ENCODE data around the gene SALL3. TPM values are rescaled to one million over a fixed set of nuclear protein-coding genes. Genes with fewer than 3 reads are reported as not detected.

Gene SALL3
- not detected in 5 replicates for total RNA-seq (2022; extraction: Qiagen RNA extraction; ENCODE audit: low read depth)

GRCh38 chr18:78979730-78980278 is at the start of gene SALL3:
TSS of gene SALL3 (plus strand) at chr18:78979818. CDS start at chr18:78980275, 457 bp downstream.

Other genes with a start within 250 kb of the SALL3 start
- 15.2 to 22.5 TPM (median 18.3 TPM) in 5 replicates for gene ATP9B, start 89.6 kb downstream of the SALL3 start, total RNA-seq (2022; extraction: Qiagen RNA extraction; ENCODE audit: low read depth)

Data from A549 treated with RU486 at 1 μM for 4 hours (cell line).